ENCODE measurements around the gene EZR. TPM values are rescaled to one million over a fixed set of nuclear protein-coding genes. Genes with fewer than 3 reads are reported as not detected.
A peak's percentile ranks its signal among the peaks of the same experiment; 100 is the strongest.

The EZR gene
- total and polyA plus RNA-seq, 5 donors = 178 to 261 (median 242) TPM

GRCh38 chr6:158764926-158765325, 54.2 kb downstream of the EZR start:
- intact Hi-C loops (cut with DNase I) = no loop called here
- WGBS = 97% methylated on average over 9 of the region's 9 CpGs
- Histone ChIP-seq H3K9me3 (ENCODE audit: control insufficient read depth, low read length) (no peaks in the 10 kb centered on the region), H3K4me3 (ENCODE audit: low read length) (no peak overlapping the region), H3K27me3 (ENCODE audit: control insufficient read depth, insufficient read depth) (no peaks in the 10 kb centered on the region), H3K4me1 (ENCODE audit: control insufficient read depth, insufficient read depth, low read length) (peaks cover 3% of the 10 kb centered on the region), H3K27ac (ENCODE audit: low read length) (no peak overlapping the region)
- DNase-seq (no peak), ATAC-seq (no peak)

DNA sequence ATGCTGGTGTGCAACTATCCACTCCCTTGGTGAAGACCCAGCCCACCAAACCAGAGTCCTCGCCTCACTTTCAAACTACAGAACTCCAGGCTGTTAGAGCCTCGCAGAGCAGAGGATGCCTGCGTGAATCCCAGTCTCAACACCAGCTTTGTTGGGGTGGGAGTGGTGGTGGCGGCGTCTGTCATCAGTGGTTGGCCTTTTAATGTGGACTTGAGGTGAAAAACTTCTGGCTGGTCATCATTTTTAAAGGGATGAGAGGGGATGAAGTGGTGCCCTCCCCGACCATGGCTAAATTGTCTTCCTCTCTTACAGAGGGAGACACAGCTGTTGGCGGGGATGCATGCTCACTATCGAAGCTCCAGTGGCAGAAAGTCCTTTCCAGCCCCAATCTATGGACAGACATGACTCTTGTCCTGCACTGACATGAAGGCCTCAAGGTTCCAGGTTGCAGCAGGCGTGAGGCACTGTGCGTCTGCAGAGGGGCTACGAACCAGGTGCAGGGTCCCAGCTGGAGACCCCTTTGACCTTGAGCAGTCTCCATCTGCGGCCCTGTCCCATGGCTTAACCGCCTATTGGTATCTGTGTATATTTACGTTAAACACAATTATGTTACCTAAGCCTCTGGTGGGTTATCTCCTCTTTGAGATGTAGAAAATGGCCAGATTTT, 54.9 kb downstream of the EZR start:
- peaks cover 3% of the 10 kb centered on the region for H3K4me1 ChIP-seq (ENCODE audit: control insufficient read depth, insufficient read depth, low read length)
- intact Hi-C loops (cut with DNase I) = no loop called here
- no peaks in the 10 kb centered on the region for H3K27me3 ChIP-seq (ENCODE audit: control insufficient read depth, insufficient read depth)
- H3K4me3 ChIP-seq (ENCODE audit: low read length) = no peak overlapping the region
- ATAC-seq = no peak
- no peak for DNase-seq
- 94% methylated on average over 14 of the region's 14 CpGs for WGBS
- H3K9me3 ChIP-seq (ENCODE audit: control insufficient read depth, low read length) = no peaks in the 10 kb centered on the region
- H3K27ac ChIP-seq (ENCODE audit: low read length) = no peak overlapping the region

DNA sequence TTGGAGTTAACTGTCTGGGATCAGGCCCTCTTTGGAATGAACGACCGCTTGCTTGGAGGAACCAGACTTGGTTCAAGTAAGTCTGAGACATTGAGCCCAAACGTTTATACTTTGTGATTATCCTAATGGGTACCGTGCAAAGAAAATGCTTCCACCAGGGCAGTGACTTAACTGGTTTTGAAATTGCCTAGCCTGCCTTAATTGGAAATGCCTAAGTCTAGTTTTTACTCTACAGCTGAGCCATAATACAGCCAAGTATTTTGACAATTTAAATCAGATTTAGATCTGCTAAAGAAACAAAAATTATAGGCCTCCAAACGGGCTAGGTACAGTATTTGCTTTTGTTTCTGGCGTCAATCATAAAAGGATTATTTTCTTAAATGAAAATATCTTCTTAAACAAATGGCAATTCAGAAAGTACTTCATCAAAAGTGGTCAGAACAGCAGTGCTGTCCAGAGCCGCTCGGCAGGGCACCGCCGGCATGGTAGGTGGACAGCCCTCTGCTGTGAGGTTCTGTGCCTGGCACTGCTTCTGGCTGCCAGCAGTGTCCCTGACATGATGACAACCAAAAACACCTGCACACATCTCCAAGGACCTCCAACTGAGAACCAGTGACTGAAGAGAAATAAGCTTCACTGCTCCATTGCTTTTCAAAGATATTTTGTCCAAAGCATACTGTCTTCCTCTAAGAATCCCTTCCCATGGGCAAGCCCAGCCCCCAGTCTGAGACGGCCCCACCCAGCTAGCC, 55.6 kb downstream of the EZR start:
- DNase-seq (no peak), ATAC-seq (no peak)

DNA sequence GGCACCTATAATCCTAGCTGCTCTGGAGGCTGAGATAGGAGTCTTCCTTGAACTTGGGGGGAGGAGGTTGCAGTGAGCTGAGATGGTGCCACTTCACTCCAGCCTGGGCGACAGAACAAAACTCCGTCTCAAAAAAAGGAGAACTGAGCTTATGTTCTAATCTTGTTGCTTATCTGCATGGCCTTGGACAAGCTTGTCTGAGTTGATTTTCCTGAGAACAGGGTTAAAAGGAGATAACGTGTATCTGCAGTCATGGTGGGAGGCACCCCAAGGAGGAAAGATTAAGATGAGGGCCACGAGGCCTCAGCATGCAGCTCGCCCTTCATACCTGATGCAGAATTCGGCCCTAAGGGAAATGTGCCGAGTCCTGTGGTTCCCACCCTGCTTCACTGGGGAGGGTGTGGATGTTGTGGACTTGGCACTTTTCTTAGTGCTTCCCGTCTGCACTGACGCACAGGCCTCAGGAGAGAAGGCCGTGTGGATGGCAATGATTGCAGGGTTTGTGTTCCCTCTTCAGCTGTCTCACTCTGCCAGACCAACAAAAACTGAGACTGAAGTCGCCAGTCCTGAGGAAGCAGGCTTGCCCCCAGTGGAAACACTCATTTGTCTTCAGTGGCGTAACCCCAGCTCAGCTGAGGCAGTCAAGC, 56.3 kb downstream of the EZR start:
- WGBS = 62% methylated on average over 12 of the region's 12 CpGs
- H3K4me1 ChIP-seq (ENCODE audit: control insufficient read depth, insufficient read depth, low read length) = no peaks in the 10 kb centered on the region
- no peak overlapping the region for H3K4me3 ChIP-seq (ENCODE audit: low read length)
- intact Hi-C loops (cut with DNase I) = no loop called here
- H3K27ac ChIP-seq (ENCODE audit: low read length) = no peak overlapping the region
- H3K27me3 ChIP-seq (ENCODE audit: control insufficient read depth, insufficient read depth) = no peaks in the 10 kb centered on the region
- peak; percentile 68 to 83 for ATAC-seq
- DNase-seq = peak; percentile 59 to 83 (median 69)
- no peaks in the 10 kb centered on the region for H3K9me3 ChIP-seq (ENCODE audit: control insufficient read depth, low read length)

More for the DNA sequence above, 55.6 kb downstream of the EZR start:
- Histone ChIP-seq H3K4me3 (ENCODE audit: low read length) (no peak overlapping the region), H3K4me1 (ENCODE audit: control insufficient read depth, insufficient read depth, low read length) (no peaks in the 10 kb centered on the region), H3K27me3 (ENCODE audit: control insufficient read depth, insufficient read depth) (no peaks in the 10 kb centered on the region), H3K9me3 (ENCODE audit: control insufficient read depth, low read length) (no peaks in the 10 kb centered on the region), H3K27ac (ENCODE audit: low read length) (no peak overlapping the region)
- WGBS = 57% methylated on average over 11 of the region's 11 CpGs
- intact Hi-C loops (cut with DNase I) = no loop called here

DNA sequence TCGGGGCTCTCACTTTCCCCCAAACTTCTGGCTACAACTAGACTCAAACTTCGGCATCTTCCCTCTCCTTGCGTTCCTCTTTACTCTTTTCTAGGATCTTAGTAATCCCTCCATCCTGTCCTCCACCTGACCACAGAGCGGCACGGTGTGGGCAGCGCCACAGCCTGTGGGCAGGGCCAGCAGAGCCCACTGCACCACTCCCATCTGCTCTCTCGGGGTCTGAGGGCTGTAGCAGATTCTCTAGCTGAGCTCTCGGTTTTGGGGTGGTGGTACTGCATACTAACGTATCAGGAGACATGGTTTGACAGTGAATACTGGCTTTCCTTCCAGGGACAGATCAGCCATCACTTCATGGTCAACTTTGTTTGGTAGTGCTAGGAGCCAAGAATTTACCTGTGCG, 57.4 kb downstream of the EZR start:
- Histone ChIP-seq H3K27me3 (ENCODE audit: control insufficient read depth, insufficient read depth) (no peaks in the 10 kb centered on the region), H3K4me3 (ENCODE audit: low read length) (no peak overlapping the region), H3K4me1 (ENCODE audit: control insufficient read depth, insufficient read depth, low read length) (no peaks in the 10 kb centered on the region), H3K27ac (ENCODE audit: low read length) (no peak overlapping the region), H3K9me3 (ENCODE audit: control insufficient read depth, low read length) (no peaks in the 10 kb centered on the region)
- intact Hi-C loops (cut with DNase I) = no loop called here
- DNase-seq (peak in 1 of 3 donors; percentile 46), ATAC-seq (no peak)
- WGBS = 96% methylated on average over 10 of the region's 10 CpGs

- DNase-seq (peak in 1 of 3 donors; percentile 40), ATAC-seq (no peak)
- Histone ChIP-seq H3K27me3 (ENCODE audit: control insufficient read depth, insufficient read depth) (no peaks in the 10 kb centered on the region), H3K4me3 (ENCODE audit: low read length) (no peak overlapping the region), H3K9me3 (ENCODE audit: control insufficient read depth, low read length) (no peaks in the 10 kb centered on the region), H3K27ac (ENCODE audit: low read length) (no peak overlapping the region), H3K4me1 (ENCODE audit: control insufficient read depth, insufficient read depth, low read length) (no peaks in the 10 kb centered on the region)
- 77% methylated on average over 17 of the region's 17 CpGs for WGBS
- intact Hi-C loops (cut with DNase I) = no loop called here
These were observed 58.4 kb downstream of the EZR start for GRCh38 chr6:158760618-158761250.

DNA sequence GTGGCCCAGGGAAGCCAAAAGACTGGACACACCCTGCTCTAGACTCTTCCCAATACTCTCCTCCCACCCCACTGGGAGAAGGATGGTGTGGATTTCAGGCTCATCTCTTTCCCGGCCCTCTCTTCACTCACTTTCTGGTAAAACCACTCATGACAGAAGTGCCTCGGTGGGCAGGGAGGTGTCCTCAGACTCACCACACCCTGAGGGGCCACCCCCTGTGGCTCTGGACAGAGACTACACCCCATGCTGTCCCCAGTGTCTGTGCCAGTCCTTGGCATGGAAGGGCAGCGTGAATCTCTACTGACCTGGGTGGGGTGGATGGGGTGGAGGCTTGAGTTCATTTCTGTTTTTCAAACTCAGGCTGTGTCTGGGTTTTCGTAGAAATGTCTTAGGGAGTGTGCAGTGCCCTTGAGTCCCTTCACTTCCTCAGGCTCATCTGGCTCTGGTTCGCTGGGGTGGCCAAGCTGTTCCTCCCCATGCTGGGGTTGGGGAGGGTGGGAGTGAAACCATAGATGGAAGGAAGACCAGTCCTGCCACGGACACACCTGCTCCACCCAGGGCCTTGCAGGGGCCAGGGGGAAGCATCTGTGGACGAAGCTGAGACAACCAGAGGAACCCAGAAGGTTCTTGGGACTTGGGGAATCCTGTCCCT, 59.1 kb downstream of the EZR start:
- Histone ChIP-seq H3K4me3 (ENCODE audit: low read length) (no peak overlapping the region), H3K4me1 (ENCODE audit: control insufficient read depth, insufficient read depth, low read length) (no peaks in the 10 kb centered on the region), H3K27me3 (ENCODE audit: control insufficient read depth, insufficient read depth) (no peaks in the 10 kb centered on the region), H3K9me3 (ENCODE audit: control insufficient read depth, low read length) (no peaks in the 10 kb centered on the region), H3K27ac (ENCODE audit: low read length) (no peak overlapping the region)
- 86% methylated on average over 7 of the region's 7 CpGs for WGBS
- ATAC-seq (no peak), DNase-seq (no peak)
- intact Hi-C loops (cut with DNase I) = no loop called here

DNA sequence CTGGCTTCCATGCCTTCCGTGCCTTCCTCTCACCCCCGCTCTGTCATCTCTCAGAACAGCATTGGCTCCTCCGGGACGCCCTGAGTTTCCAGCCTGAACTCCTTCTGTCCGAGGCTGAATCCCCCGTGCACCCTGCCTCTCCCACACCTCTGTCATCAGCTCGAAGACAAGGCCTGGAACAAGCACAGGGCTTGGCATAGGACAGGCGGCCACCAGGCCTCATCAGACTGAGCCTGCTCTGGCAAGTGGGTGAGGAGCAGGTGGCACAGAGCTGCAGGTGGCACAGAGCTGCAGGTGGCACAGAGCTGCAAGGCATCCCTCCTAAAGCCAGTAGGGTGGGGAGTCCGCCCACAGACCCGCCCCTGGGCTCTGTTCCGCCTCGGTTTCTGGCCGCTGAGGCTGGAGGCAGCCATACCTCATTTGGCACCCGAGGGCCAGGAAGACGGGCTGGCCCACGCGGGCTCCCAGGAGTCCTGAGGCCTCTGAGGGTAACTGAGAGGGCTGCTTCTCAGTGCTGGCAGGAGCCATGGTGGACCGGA, 60.2 kb downstream of the EZR start:
- H3K27ac ChIP-seq (ENCODE audit: low read length) = no peak overlapping the region
- 88% methylated on average over 18 of the region's 18 CpGs for WGBS
- no peak overlapping the region for H3K4me3 ChIP-seq (ENCODE audit: low read length)
- no peak for ATAC-seq
- intact Hi-C loops (cut with DNase I) = no loop called here
- H3K27me3 ChIP-seq (ENCODE audit: control insufficient read depth, insufficient read depth) = no peaks in the 10 kb centered on the region
- no peak for DNase-seq
- no peaks in the 10 kb centered on the region for H3K9me3 ChIP-seq (ENCODE audit: control insufficient read depth, low read length)
- no peaks in the 10 kb centered on the region for H3K4me1 ChIP-seq (ENCODE audit: control insufficient read depth, insufficient read depth, low read length)

DNA sequence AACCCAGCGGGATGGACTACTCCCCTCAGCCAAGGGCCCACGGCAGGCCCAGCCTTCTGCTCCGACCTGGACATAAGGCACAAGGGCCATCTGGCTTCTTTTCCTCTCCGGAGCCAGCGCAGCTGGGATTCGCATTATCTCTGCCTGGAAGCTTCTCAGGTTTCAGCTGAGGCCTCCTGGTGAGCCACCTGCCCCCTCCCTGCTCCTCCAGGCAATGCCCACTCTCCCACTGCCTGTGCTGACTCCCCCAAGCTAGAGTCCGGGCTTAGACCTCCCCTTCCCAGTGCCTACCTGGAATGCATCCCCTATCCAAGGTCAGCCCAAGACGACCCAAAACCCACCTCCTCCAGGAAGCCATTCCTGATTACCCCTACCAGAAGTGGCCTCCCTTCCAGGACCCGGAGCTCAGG, 60.7 kb downstream of the EZR start:
- DNase-seq (peak in 1 of 3 donors; percentile 33), ATAC-seq (no peak)
- 58% methylated on average over 9 of the region's 9 CpGs for WGBS
- no peaks in the 10 kb centered on the region for H3K27me3 ChIP-seq (ENCODE audit: control insufficient read depth, insufficient read depth)
- no peak overlapping the region for H3K27ac ChIP-seq (ENCODE audit: low read length)
- no peaks in the 10 kb centered on the region for H3K4me1 ChIP-seq (ENCODE audit: control insufficient read depth, insufficient read depth, low read length)
- H3K4me3 ChIP-seq (ENCODE audit: low read length) = no peak overlapping the region
- intact Hi-C loops (cut with DNase I) = no loop called here
- no peaks in the 10 kb centered on the region for H3K9me3 ChIP-seq (ENCODE audit: control insufficient read depth, low read length)

- intact Hi-C loops (cut with DNase I) = no loop called here
- H3K4me1 ChIP-seq (ENCODE audit: control insufficient read depth, insufficient read depth, low read length) = no peaks in the 10 kb centered on the region
- ATAC-seq = no peak
- DNase-seq = no peak
- no peaks in the 10 kb centered on the region for H3K9me3 ChIP-seq (ENCODE audit: control insufficient read depth, low read length)
- no peaks in the 10 kb centered on the region for H3K27me3 ChIP-seq (ENCODE audit: control insufficient read depth, insufficient read depth)
- 85% methylated on average over 9 of the region's 9 CpGs for WGBS
- H3K27ac ChIP-seq (ENCODE audit: low read length) = no peak overlapping the region
- no peak overlapping the region for H3K4me3 ChIP-seq (ENCODE audit: low read length)
These were observed 61.4 kb downstream of the EZR start for GRCh38 chr6:158757753-158758090.
